SK-N-SH (cell line): ENCODE data around the gene ASXL3. TPM values are rescaled to one million over a fixed set of nuclear protein-coding genes. Genes with fewer than 3 reads are reported as not detected.

Experiments used
- CTCF ChIA-PET: fragments of 300-600, 350-600 bp; formaldehyde crosslinking; extraction: SDS; loops from one replicate; lab custom pipeline; 2021; lab: Yijun Ruan, JAX
- POLR2A ChIA-PET: fragments of 350-600 bp; sonication (Branson Sonifier 250); formaldehyde crosslinking; extraction: SDS; loops from one replicate; lab custom pipeline; 2020; ENCODE audit warnings: antibody characterized with exemption, inconsistent platforms; lab: Yijun Ruan, JAX
- DNase-seq: peaks from one replicate; pipeline ENCODE4 v3.0.0; 2012
- H2AFZ ChIP-seq: fragments of 200-600 bp; sonication (generic); 2 replicates; pipeline ENCODE4 v1.8.1; 2016; ENCODE audit warnings: antibody characterized with exemption, mild to moderate bottlenecking, low read depth
- H3F3A ChIP-seq: fragments of 200-600 bp; sonication (generic); replicated peaks from 2 replicates; pipeline ENCODE3; 2016; ENCODE audit warnings: antibody characterized with exemption, mild to moderate bottlenecking; ENCODE audit not compliant: insufficient read depth
- H3K27ac ChIP-seq, 2 experiments: fragments of 200-500 bp in 1 of 2; fragments of 200-600 bp in 1 of 2; sonication (Bioruptor generic) in 1 of 2; sonication (generic), shearing (Covaris generic) in 1 of 2; 2 replicates each; pipeline versions ENCODE4 v1.5.1 to v1.6.1; 2014 to 2016; ENCODE audit warnings: low read depth in 2 of 2, inconsistent platforms in 1 of 2, low read length in 1 of 2, mild to moderate bottlenecking in 1 of 2, mixed read lengths in 1 of 2
- H3K27me3 ChIP-seq: fragments of 200-600 bp; sonication (generic), shearing (Covaris generic); 2 replicates; pipeline ENCODE4 v1.6.1; 2016; ENCODE audit warnings: mixed run types; ENCODE audit not compliant: insufficient read depth
- H3K36me3 ChIP-seq, 2 experiments: fragments of 200-500 bp in 1 of 2; fragments of 200-600 bp in 1 of 2; sonication (Bioruptor generic) in 1 of 2; sonication (generic) in 1 of 2; replicated peaks in 1 of 2; 2 replicates each; pipeline versions ENCODE3 to v1.5.1; 2014 to 2016; ENCODE audit warnings: low read length in 1 of 2, mild to moderate bottlenecking in 1 of 2; ENCODE audit not compliant: insufficient read depth in 2 of 2, control insufficient read depth in 1 of 2
- H3K4me1 ChIP-seq, 2 experiments: fragments of 200-500 bp in 1 of 2; fragments of 200-600 bp in 1 of 2; sonication (Bioruptor generic) in 1 of 2; sonication (generic), shearing (Covaris generic) in 1 of 2; 2 replicates each; pipeline versions ENCODE4 v1.5.1 to v1.6.1; 2014 to 2016; ENCODE audit warnings: low read depth in 1 of 2, low read length in 1 of 2, mixed run types in 1 of 2; ENCODE audit not compliant: insufficient read depth in 2 of 2, control insufficient read depth in 1 of 2
- H3K4me2 ChIP-seq: fragments of 200-600 bp; sonication (generic), shearing (Covaris generic); 2 replicates; pipeline ENCODE4 v1.6.1; 2017; ENCODE audit warnings: mixed run types
- H3K4me3 ChIP-seq, 2 experiments: fragments of 200-500 bp in 1 of 2; fragments of 200-600 bp in 1 of 2; sonication (Bioruptor generic) in 1 of 2; sonication (generic), shearing (Covaris generic) in 1 of 2; 2 replicates each; pipeline versions ENCODE4 v1.5.1 to v1.8.1; 2014 to 2016; ENCODE audit warnings: low read depth in 2 of 2, inconsistent platforms in 1 of 2, low read length in 1 of 2, mild to moderate bottlenecking in 1 of 2, mixed read lengths in 1 of 2, moderate library complexity in 1 of 2
- H3K79me2 ChIP-seq: fragments of 200-600 bp; sonication (generic); 2 replicates; pipeline ENCODE4 v1.8.1; 2017; ENCODE audit warnings: mild to moderate bottlenecking; ENCODE audit not compliant: insufficient read depth
- H3K9ac ChIP-seq: fragments of 200-600 bp; sonication (generic); 2 replicates; pipeline ENCODE4 v1.6.1; 2017; ENCODE audit warnings: mixed run types
- H3K9me2 ChIP-seq: fragments of 200-600 bp; sonication (generic); 2 replicates; pipeline ENCODE4 v1.6.1; 2017; ENCODE audit warnings: mixed run types
- H3K9me3 ChIP-seq: fragments of 200-600 bp; sonication (generic); 2 replicates; pipeline ENCODE4 v1.6.1; 2017; ENCODE audit warnings: mixed run types, mild to moderate bottlenecking, moderate library complexity
- H4K20me1 ChIP-seq: fragments of 200-600 bp; sonication (generic); 2 replicates; pipeline ENCODE4 v1.6.1; 2017; ENCODE audit warnings: mild to moderate bottlenecking, mixed run types; ENCODE audit not compliant: insufficient read depth
- ELF1 ChIP-seq: IDR thresholded peaks from 2 replicates; pipeline ENCODE4 v1.4.0; 2012
- EP300 ChIP-seq, 2 experiments: IDR thresholded peaks; 2 replicates each; pipeline versions ENCODE4 v1.4.0 to v1.6.1; 2012; ENCODE audit warnings: borderline replicate concordance in 1 of 2, low read depth in 1 of 2, low read length in 1 of 2
- FOSL2 ChIP-seq: IDR thresholded peaks from 2 replicates; pipeline ENCODE4 v1.4.0; 2012; ENCODE audit warnings: low read depth, mild to moderate bottlenecking, moderate library complexity, borderline replicate concordance
- GABPA ChIP-seq: IDR thresholded peaks from 2 replicates; pipeline ENCODE4 v1.4.0; 2012; ENCODE audit warnings: low read depth, mild to moderate bottlenecking
- GATA2 ChIP-seq: sonication (generic); formaldehyde crosslinking; IDR thresholded peaks from 2 replicates; pipeline ENCODE4 v1.5.0; 2020; ENCODE audit warnings: mild to moderate bottlenecking, missing genetic modification reagents
- NRF1 ChIP-seq: IDR thresholded peaks from 2 replicates; pipeline ENCODE4 v1.6.1; 2012; ENCODE audit warnings: low read depth, mild to moderate bottlenecking, low read length
- RFX5 ChIP-seq: IDR thresholded peaks from 2 replicates; pipeline ENCODE4 v1.6.1; 2012; ENCODE audit warnings: mild to moderate bottlenecking, improper control_type of control experiment, low read length
- RXRA ChIP-seq: IDR thresholded peaks from 2 replicates; pipeline ENCODE4 v1.4.0; 2012; ENCODE audit warnings: low read depth, mild to moderate bottlenecking, borderline replicate concordance
- TAF1 ChIP-seq: IDR thresholded peaks from 2 replicates; pipeline ENCODE4 v1.6.1; 2012; ENCODE audit warnings: low read depth, mild to moderate bottlenecking, low read length, moderate library complexity, borderline replicate concordance
- TCF12 ChIP-seq: IDR thresholded peaks from 2 replicates; pipeline ENCODE4 v1.4.0; 2012
- WGBS: methylation state at CpG from one replicate; pipeline ENCODE4 v1.1.6; 2017; ENCODE audit warnings: low lambda C conversion rate; 5-methylcytosine and 5-hydroxymethylcytosine counted together
- polyA plus RNA-seq, 3 experiments: library from polyadenylated mRNA; depleted of rRNA; stranded (reverse); fragments of >200 nt; gene quantifications; 2 replicates each; pipeline ENCODE4 v1.2.3, GENCODE V29; 2012
- TF ChIP-seq, protein P1 (sequence below): IDR thresholded peaks from 2 replicates; pipeline ENCODE4 v1.4.0; 2012; ENCODE audit warnings: low read depth, borderline replicate concordance
- TF ChIP-seq, protein P2 (sequence below): IDR thresholded peaks from 2 replicates; pipeline ENCODE4; 2012
- TF ChIP-seq, protein P3 (sequence below): fragments of 200-600 bp; sonication (generic); IDR thresholded peaks from 2 replicates; pipeline ENCODE4 v1.6.1; 2017; ENCODE audit warnings: antibody characterized with exemption, mild to moderate bottlenecking, moderate library complexity
- TF ChIP-seq, protein P4 (sequence below): fragments of 150-350 bp; IDR thresholded peaks from 2 replicates; pipeline ENCODE4 v1.6.1; 2016; ENCODE audit warnings: mild to moderate bottlenecking, low read depth, low read length
- TF ChIP-seq, protein P5 (sequence below): IDR thresholded peaks from 2 replicates; pipeline ENCODE4 v1.4.0; 2012; ENCODE audit warnings: low read depth, borderline replicate concordance

The ASXL3 gene
- polyA plus RNA-seq, 1 of the 3 experiments (the other 2 are of a cell fraction) = not detected

DNA sequence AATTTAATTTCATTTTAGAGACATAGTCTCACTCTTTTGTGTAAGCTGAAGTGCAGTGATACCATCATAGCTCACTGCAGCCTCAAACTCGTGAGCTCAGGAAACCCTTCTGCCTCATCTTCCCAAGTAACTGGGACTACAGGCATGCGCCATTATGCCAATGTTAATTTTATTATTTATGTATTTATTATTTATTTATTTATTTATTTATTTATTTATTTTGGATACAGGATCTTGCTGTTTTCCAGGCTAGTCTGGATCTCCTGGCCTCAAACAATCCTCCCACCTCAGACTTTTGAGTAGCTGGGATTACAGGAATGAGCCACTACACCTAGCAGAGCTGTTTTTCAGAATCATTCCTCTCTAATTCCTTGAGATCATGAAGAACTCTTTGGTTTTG lies 99.9 kb downstream of the ASXL3 start:
- no peak overlapping the region for H3K4me2 ChIP-seq
- TF ChIP-seq, protein P1, sequence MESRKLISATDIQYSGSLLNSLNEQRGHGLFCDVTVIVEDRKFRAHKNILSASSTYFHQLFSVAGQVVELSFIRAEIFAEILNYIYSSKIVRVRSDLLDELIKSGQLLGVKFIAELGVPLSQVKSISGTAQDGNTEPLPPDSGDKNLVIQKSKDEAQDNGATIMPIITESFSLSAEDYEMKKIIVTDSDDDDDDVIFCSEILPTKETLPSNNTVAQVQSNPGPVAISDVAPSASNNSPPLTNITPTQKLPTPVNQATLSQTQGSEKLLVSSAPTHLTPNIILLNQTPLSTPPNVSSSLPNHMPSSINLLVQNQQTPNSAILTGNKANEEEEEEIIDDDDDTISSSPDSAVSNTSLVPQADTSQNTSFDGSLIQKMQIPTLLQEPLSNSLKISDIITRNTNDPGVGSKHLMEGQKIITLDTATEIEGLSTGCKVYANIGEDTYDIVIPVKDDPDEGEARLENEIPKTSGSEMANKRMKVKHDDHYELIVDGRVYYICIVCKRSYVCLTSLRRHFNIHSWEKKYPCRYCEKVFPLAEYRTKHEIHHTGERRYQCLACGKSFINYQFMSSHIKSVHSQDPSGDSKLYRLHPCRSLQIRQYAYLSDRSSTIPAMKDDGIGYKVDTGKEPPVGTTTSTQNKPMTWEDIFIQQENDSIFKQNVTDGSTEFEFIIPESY = no peak
- TF ChIP-seq, protein P2, sequence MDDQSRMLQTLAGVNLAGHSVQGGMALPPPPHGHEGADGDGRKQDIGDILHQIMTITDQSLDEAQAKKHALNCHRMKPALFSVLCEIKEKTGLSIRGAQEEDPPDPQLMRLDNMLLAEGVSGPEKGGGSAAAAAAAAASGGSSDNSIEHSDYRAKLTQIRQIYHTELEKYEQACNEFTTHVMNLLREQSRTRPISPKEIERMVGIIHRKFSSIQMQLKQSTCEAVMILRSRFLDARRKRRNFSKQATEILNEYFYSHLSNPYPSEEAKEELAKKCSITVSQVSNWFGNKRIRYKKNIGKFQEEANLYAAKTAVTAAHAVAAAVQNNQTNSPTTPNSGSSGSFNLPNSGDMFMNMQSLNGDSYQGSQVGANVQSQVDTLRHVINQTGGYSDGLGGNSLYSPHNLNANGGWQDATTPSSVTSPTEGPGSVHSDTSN = no peak
- TF ChIP-seq TCF12 (no peak), EP300 (IDR thresholded peaks at IDR 0.05; ENCODE audit: borderline replicate concordance in 1 of 2, low read depth in 1 of 2, low read length in 1 of 2) (no peak), RFX5 (no peak), TAF1 (no peak), FOSL2 (no peak), GABPA (no peak), ELF1 (no peak), GATA2 (CRISPR knock-in tag) (no peak), RXRA (no peak), NRF1 (no peak)
- TF ChIP-seq, protein P3, sequence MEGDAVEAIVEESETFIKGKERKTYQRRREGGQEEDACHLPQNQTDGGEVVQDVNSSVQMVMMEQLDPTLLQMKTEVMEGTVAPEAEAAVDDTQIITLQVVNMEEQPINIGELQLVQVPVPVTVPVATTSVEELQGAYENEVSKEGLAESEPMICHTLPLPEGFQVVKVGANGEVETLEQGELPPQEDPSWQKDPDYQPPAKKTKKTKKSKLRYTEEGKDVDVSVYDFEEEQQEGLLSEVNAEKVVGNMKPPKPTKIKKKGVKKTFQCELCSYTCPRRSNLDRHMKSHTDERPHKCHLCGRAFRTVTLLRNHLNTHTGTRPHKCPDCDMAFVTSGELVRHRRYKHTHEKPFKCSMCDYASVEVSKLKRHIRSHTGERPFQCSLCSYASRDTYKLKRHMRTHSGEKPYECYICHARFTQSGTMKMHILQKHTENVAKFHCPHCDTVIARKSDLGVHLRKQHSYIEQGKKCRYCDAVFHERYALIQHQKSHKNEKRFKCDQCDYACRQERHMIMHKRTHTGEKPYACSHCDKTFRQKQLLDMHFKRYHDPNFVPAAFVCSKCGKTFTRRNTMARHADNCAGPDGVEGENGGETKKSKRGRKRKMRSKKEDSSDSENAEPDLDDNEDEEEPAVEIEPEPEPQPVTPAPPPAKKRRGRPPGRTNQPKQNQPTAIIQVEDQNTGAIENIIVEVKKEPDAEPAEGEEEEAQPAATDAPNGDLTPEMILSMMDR = no peak
- TF ChIP-seq, protein P4, sequence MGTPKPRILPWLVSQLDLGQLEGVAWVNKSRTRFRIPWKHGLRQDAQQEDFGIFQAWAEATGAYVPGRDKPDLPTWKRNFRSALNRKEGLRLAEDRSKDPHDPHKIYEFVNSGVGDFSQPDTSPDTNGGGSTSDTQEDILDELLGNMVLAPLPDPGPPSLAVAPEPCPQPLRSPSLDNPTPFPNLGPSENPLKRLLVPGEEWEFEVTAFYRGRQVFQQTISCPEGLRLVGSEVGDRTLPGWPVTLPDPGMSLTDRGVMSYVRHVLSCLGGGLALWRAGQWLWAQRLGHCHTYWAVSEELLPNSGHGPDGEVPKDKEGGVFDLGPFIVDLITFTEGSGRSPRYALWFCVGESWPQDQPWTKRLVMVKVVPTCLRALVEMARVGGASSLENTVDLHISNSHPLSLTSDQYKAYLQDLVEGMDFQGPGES = no peak
- TF ChIP-seq, protein P5, sequence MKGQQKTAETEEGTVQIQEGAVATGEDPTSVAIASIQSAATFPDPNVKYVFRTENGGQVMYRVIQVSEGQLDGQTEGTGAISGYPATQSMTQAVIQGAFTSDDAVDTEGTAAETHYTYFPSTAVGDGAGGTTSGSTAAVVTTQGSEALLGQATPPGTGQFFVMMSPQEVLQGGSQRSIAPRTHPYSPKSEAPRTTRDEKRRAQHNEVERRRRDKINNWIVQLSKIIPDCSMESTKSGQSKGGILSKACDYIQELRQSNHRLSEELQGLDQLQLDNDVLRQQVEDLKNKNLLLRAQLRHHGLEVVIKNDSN = no peak
- TF ChIP-seq, all 33 proteins: peak for 0
- no peaks in the 10 kb centered on the region for H4K20me1 ChIP-seq

More for the DNA sequence above, 99.9 kb downstream of the ASXL3 start:
- Histone ChIP-seq H3F3A (no peaks in the 10 kb centered on the region), H3K27me3 (no peaks in the 10 kb centered on the region), H2AFZ (no peak overlapping the region), H3K27ac (no peak overlapping the region), H3K4me3 (no peak overlapping the region), H3K9ac (no peak overlapping the region), H3K36me3 (no peaks in the 10 kb centered on the region), H3K4me1 (no peaks in the 10 kb centered on the region), H3K9me3 (no peaks in the 10 kb centered on the region), H3K79me2 (no peaks in the 10 kb centered on the region), H3K9me2 (no peaks in the 10 kb centered on the region)
- CTCF ChIA-PET = no interaction called here
- no peak for DNase-seq
- 43% methylated on average over 2 of the region's 2 CpGs for WGBS
- POLR2A ChIA-PET = no interaction called here
